Mucosa of descending colon (tissue), 3 donors: ENCODE results near the gene URI1. TPM values are rescaled to one million over a fixed set of nuclear protein-coding genes. Genes with fewer than 3 reads are reported as not detected.
"Not testable (repeated sequence)": the region's sequence is repeated elsewhere in the genome, so short reads cannot be mapped to it uniquely, and the experiment has no call there.

ENCODE experiments used
- ATAC-seq: fragments of 200-7000 bp; cut with Tn5 transposase; one replicate; pipeline ENCODE4 v1.9.1; 2020; ENCODE audit warnings: mild to moderate bottlenecking, moderate library complexity
- DNase-seq, 3 donors: peaks; one replicate each; pipeline ENCODE4 v3.0.0-alpha.2; 2020
- H3K36me3 ChIP-seq: fragments of 200-600 bp; one replicate; pipeline ENCODE4 v1.8.0; 2021; ENCODE audit warnings: low read depth, mild to moderate bottlenecking
- H3K4me1 ChIP-seq: fragments of 200-600 bp; one replicate; pipeline ENCODE4 v1.8.0; 2021; ENCODE audit warnings: low read depth, mild to moderate bottlenecking
- H3K4me3 ChIP-seq: fragments of 200-600 bp; one replicate; pipeline ENCODE4 v1.8.0; 2021; ENCODE audit warnings: mild to moderate bottlenecking
- H3K9me3 ChIP-seq: fragments of 200-600 bp; one replicate; pipeline ENCODE4 v1.8.0; 2021; ENCODE audit warnings: mild to moderate bottlenecking
- intact Hi-C, 2 donors: fragments of 100-400 bp; cut with DNase I in 1 of 2; cut with micrococcal nuclease in 1 of 2; formaldehyde crosslinking; loops; one replicate each; pipeline versions ENCODE4 v1.11.0 to v1.11.1; 2022; cut with DNase I, micrococcal nuclease
- total RNA-seq, 3 donors: library from RNA; stranded (reverse); fragmentation: NEBNext Ultra II Directional in 2 of 3; extraction: Animal tissue kit (Norgen Biotek cat#: 25700) in 2 of 3; gene quantifications; one replicate each; pipeline versions ENCODE4 v1.2.1 to v1.2.4, GENCODE V29; 2021 to 2023
- TF ChIP-seq, protein P1 (sequence below): fragments of 200-600 bp; IDR thresholded peaks from one replicate; pipeline ENCODE4 v1.8.0; 2022; ENCODE audit warnings: antibody characterized with exemption, mild to moderate bottlenecking
- donor health status: DM: no; HTN: no; CAD: no; lungs with moderate emphysema.
- donor health status: DM: no; HTN: no; CAD: no.
- donor health status: DM: no; HTN: yes; CAD: no.

URI1 gene
- total RNA-seq, 3 donors from 2014 or later: 40.0 to 65.5 (median 43.4) TPM

DNA sequence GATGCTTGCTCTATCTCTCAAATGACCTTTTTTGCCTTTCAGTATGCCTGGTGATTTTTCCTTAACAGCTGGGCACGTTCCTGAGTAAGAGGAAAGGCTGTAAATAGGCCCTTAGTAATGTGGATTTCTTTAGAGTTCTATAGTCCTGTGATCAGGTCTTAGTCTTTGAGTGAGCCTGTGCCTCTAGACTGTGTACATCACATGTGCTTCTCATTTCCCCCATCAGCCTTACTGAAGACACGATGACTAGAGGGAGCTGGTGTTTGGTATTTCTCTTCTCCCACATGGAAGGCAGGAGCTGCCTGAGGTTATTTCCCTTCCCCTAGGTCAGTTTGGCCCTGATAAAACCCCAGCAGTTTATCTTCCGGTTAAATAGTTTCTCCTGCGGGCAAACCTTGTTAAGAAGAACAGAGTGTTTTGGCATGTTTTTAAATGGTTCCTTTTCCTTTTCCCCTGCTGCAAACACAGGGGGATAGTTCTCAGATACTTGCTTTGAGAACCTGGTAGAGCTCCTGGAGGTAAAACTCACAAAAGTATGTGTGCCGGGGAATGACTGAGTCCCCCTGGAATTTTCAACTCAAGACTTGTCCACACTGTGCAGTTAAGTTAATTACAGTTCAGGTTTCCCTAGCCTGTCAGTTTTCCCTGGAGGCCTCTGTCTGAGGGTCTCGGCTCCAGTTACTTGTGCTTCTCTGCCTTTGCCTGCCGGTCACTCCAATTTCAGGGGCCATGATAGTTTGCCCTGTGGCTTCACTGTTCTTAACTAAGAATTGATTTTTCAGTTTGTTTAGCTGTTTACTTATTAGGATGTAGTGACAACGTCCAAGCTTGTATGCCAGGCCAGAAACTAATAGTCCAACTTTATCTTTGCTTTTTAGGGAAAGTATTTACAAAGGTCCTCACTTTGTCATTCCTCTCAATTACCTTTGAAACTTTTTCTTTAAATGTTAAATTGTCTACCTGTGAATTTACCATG lies 94.4 kb downstream of the URI1 start:
- Histone ChIP-seq H3K9me3 (no peaks in the 10 kb centered on the region), H3K4me3 (no peak overlapping the region), H3K36me3 (no peaks in the 10 kb centered on the region), H3K4me1 (no peaks in the 10 kb centered on the region)
- intact Hi-C loops: no loop called here
- DNase-seq (no peak), ATAC-seq (no peak)
- TF ChIP-seq, protein P1, sequence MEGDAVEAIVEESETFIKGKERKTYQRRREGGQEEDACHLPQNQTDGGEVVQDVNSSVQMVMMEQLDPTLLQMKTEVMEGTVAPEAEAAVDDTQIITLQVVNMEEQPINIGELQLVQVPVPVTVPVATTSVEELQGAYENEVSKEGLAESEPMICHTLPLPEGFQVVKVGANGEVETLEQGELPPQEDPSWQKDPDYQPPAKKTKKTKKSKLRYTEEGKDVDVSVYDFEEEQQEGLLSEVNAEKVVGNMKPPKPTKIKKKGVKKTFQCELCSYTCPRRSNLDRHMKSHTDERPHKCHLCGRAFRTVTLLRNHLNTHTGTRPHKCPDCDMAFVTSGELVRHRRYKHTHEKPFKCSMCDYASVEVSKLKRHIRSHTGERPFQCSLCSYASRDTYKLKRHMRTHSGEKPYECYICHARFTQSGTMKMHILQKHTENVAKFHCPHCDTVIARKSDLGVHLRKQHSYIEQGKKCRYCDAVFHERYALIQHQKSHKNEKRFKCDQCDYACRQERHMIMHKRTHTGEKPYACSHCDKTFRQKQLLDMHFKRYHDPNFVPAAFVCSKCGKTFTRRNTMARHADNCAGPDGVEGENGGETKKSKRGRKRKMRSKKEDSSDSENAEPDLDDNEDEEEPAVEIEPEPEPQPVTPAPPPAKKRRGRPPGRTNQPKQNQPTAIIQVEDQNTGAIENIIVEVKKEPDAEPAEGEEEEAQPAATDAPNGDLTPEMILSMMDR: no peak

DNA sequence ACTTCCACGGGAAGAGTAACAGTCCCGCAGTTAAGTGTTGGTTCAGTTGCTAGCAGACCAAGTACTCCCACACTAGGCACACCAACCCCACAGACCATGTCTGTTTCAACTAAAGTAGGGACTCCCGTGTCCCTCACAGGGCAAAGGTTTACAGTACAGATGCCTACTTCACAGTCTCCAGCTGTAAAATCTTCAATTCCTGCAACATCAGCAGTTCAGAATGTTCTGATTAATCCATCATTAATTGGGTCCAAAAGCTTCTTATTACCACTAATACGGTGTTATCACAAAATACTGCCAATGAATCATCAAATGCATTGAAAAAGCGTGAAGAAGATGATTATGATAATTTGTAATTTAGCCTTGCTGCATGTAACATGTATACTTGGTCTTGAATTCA lies 95.8 kb downstream of the URI1 start:
- TF ChIP-seq, protein P1: no peak
- no peak overlapping the region for H3K4me3 ChIP-seq
- H3K9me3 ChIP-seq: no peaks in the 10 kb centered on the region
- no peak for ATAC-seq
- H3K4me1 ChIP-seq: no peaks in the 10 kb centered on the region
- DNase-seq: no peak
- H3K36me3 ChIP-seq: no peaks in the 10 kb centered on the region
- intact Hi-C loops: no loop called here

DNA sequence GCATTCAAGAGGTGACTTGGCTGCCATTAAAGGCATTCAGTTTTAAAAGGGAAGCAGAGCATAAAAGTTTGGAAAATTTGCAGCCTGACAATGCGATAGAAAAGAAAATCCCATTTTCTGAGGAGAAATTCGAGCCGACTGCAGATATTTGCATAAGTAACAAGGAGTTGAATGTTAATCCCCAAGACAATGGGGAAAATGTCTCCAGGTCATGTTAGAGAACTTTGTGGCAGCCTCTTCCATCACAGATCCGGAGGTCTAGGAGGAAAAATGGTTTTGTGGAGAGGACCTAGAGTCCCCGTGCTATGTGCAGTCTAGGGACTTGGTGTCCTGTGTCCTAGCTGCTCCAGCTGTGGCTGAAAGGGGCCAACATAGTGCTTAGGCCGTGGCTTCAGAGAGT lies 99.9 kb downstream of the URI1 start:
- DNase-seq, H3K9me3 ChIP-seq, H3K4me1 ChIP-seq, H3K4me3 ChIP-seq, intact Hi-C loops, ATAC-seq, H3K36me3 ChIP-seq: not testable (repeated sequence)

DNA sequence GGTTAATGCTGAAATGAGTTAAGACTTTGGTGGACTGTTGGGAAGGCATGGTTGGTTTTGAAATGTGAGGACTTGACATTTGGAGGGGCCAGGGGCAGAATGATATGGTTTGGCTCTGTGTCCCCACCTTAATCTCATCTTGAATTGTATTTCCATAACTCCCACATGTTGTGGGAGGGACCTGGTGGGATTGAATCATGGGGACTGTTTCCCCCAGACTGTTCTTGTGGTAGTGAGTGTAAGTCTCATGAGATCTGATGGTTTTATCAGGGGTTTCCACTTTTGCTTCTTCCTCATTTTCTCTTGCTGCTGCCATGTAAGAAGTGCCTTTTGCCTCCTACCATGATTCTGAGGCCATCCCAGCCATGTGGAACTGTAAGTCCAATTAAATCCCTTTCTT lies 101.0 kb downstream of the URI1 start:
- intact Hi-C loops, H3K9me3 ChIP-seq, DNase-seq, H3K4me1 ChIP-seq, H3K36me3 ChIP-seq, H3K4me3 ChIP-seq, ATAC-seq: not testable (repeated sequence)

DNA sequence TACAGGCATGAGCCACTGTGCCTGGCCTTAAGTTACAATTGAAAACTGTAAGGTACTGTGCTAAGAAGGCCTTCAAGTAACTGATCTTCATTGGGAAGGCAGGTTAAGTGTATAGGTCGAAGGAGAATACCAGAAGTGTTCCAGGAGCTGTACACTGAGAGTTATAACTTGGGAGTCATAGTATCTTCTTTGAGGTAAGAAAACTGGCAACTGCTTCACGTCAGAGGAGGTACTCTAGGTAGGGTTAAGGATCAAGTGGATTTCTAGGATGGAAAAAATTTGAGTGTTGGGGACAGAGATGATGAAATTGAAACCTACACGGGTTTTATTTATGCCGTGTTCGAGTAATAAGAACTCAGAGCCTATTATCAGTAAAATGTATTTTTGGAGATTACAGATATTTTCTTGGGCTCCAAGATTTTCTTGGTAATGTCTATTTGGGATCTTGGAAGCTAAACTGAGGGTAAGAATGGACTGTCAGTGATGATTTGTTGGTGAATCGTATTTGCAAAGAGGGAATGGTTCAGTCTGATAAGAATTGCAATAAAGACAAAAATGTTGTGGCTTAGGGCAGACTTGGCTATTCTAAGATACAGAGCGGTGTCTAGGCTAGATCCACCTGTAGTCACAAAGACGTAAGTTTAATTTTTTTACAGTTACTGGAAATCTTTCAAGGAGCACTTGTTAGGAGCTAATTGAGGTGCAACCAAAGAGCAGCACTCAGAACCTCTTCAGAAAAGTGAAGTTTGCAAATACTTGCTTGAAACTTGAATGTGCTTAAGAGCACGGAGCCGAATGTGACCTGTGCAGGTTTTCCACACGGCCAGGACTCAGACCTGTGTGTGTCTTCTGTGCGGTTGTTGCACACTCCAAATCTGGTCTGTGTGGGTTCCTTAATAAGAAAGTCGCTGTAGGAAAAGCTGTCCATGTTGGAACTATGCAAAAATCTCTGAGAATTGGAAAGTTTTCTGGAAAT lies 102.5 kb downstream of the URI1 start:
- Histone ChIP-seq H3K4me3 (no peak overlapping the region), H3K36me3 (no peaks in the 10 kb centered on the region), H3K9me3 (no peaks in the 10 kb centered on the region), H3K4me1 (no peaks in the 10 kb centered on the region)
- TF ChIP-seq, protein P1: no peak
- DNase-seq (no peak), ATAC-seq (no peak)
- intact Hi-C loops: no loop called here

DNA sequence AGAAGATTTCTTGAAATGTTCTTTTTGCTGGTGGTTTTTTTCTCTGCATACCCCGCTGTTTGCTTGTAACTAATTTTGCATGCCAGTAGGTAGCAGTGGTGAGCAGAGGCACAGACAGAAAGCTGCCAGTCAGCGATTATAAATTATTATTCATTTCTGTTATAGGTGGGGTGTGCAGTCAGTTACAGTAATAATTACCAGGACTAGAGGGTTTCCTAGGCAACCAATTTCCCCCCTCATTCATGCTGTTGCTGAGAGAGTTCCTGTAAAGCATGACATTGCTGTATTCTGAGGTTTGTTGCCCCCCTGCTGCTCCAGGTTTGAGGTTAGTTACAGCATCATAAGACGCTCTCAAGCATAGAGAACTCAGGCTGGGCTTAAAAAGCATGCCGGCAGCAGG lies 104.5 kb downstream of the URI1 start:
- H3K36me3 ChIP-seq: no peaks in the 10 kb centered on the region
- TF ChIP-seq, protein P1: no peak
- no peak for DNase-seq
- intact Hi-C loops: no loop called here
- no peak overlapping the region for H3K4me3 ChIP-seq
- no peaks in the 10 kb centered on the region for H3K4me1 ChIP-seq
- H3K9me3 ChIP-seq: no peaks in the 10 kb centered on the region
- ATAC-seq: peak; percentile 27
